HG03108 (cell line): ENCODE data around the gene ERF.

ENCODE experiments used
- ATAC-seq: cut with Tn5 transposase; IDR thresholded peaks from one replicate; pipeline ENCODE4 v1.9.1; 2021; ENCODE audit warnings: moderate library complexity; ENCODE audit not compliant: unreplicated experiment

The ERF gene

GRCh38 chr19:42217520-42218437 lies 37.1 kb downstream of the ERF start, which contains the start of gene DEDD2:
Gene DEDD2 (minus strand): TSS chr19:42217677. CDS start chr19:42217007, 670 bp downstream.
- ATAC-seq, result peak; percentile 61

DNA sequence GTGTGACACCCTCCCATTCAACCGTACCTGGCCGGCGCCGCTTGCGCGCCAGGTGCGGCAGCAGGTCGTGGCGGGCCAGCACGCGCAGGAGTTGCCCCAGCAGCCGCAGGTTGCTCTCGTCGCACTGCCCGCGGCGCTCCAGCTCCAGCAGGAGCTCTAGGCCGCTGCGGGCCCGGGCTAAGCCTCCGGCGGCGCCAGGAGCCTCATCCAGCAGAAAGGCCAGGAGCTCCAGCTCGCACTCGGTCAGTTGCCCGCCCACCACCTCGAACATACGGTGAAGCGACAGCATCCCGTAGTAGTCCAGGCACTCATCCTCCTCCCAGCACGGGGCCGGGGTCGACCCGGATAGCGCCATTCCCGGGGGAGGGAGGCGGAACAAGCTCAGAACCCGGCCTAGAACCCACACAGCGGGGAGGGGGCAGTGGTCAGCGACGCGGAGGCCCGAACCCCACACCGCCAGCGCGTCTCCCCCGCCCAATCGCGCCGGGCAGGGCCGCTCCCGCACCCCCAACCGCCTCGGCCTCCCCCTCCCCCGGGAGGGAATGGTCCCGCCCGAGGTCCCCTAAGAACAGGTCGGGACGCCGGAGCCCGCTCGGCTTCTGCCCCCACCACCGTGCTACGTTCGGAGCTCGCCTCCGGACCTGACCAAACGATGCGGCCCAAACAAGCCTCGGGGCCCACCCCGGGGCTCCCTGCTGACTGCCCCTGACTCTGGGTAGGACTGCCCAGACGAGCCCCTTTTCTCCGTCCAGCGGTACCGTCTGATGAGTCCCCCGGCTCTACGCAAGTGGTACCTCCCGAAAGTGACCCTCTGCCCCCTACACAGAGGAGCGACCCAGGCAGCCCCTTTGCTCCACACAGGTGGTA lies 38.0 kb downstream of the ERF start:
- peak; percentile 3 for ATAC-seq

GRCh38 chr19:42214810-42215485 lies 40.0 kb downstream of the ERF start:
- no peak for ATAC-seq

GRCh38 chr19:42212886-42213285 lies 42.0 kb downstream of the ERF start:
- no peak for ATAC-seq

- no peak for ATAC-seq
These were observed 46.3 kb downstream of the ERF start for GRCh38 chr19:42208612-42209011.

DNA sequence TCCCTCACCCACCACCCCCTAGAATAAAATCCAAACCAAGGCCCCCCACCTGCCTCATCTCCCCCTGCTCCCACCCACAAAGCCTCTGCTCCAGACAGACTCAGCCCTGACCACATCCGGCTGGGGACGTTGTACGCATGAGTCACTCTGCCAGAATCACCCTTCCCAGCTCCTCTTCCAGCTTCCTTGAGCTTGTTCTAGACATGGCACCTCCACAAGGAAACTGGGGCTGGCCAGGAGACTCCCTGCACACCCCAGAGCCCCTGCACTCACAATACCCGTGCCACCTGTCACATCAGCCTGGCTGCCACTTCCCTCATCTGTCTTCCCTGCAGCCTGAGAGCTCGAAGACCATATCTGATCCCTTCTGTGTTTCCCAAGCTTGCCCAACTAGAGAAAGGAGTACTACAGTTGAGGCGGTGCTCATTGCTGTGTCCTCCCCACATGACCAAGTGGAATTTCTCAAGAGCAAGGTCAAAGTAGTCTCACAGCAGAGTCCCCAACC lies 47.1 kb downstream of the ERF start:
- ATAC-seq, result no peak

DNA sequence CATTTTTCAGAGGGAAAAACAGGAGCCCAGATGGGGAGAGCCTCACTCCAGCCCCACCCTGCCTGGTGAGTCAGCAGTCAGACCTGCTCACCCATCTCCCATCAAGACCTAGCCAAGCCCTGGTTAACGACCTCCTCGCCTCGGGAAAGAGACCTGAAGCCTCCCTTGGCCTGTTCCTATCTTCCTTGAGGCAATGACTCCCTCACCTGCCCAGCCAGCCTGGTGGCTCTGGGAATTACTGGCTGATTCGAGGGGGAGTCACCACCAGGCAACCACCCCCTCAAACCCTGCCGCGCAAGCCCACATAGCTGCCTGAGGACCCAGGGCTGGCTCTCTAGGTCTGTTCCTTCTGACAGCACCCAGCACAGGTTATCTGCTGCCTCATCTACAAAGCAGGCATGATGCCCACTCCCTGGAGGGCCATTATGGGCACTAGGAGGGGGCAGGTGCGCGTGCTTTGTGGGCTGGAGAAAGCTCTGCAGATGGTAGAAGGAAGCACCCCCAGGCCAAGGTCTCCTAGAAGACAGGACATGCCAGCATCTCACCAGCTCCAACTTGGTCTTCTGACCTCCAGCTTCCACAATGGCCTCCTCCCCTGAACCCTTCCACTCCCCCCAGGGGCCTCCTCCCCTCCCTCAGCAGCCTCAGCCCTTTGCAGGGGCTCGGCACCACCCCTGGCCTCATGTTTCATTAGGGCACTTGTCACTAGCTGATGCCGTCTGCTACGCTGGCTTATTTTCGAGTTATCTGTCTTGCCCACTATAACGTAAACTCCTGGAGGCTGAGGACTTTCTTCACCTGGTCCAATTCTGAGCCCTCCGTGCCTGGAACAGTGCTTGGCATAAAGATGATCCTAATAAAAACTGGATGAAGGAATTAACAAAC lies 47.8 kb downstream of the ERF start:
- no peak for ATAC-seq

- no peak for ATAC-seq
These were observed 50.3 kb downstream of the ERF start for GRCh38 chr19:42204664-42205063.

- no peak for ATAC-seq
These were observed 51.2 kb downstream of the ERF start for GRCh38 chr19:42203700-42204099.

GRCh38 chr19:42202290-42202880 lies 52.5 kb downstream of the ERF start:
- ATAC-seq, result no peak

DNA sequence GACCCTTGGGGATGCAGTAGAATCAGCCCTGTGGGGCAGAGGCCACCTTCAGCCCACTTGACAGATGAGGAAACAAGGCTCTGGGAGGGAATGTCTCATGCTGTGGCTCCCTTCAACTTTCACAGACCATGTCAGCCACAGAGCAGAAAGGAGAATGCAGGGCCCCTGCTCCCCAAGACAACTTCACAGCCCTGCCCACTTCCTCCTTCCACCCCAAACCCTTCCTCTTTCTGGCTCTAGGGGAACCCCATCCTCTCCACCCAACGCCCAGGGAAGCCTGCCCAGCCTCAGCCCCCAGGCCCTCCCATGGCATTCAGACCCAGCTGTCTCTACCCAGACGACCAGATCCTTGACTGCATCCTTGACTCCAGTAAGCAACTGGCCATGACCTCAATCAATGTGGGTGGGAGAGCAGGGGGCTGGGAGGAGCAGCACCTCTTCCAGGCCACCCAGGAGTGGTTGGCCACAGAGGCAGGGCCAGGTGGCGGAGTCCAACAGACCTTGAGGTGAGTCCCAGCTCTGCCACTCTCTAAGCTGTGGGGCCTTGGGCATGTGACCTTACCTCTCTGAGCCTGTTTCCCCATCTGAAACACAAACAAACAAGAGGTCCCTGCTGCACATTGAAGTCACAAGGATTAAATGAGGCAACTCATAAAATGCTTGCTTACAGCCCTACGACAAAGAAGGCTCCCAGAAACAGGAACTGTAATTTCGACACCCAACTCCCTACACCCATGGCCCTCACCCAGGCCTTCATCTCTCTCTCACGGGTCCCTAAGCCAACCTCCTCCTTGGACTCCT lies 53.2 kb downstream of the ERF start:
- ATAC-seq, result no peak

DNA sequence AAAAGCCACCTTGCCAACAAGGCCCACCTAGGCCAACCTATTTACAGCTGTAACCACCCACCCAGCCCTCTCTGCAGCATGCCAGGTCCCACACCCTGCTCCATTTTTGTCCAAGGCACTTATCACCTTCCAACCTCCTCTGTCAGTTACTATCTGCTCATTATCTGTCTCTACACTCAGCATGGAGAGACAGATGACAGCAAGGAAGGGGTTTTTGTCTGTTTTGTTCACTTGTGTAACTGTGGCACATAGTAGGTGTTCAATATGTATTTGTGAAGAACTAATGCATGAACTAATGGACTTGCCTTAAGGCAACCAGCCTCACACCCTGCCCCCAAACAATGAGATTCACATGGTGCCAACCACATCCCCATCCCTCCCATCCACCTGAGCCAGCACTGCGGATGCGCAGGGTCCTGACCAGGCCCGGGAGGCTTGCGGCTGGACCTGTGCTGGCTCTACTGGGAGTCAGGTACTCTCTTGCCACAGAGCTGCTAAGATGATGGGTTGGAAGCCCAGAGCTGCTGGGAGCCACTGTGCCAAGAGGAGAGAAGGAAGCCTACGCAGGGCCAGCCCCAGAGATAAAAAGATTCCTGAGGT lies 54.7 kb downstream of the ERF start:
- no peak for ATAC-seq

- peak; percentile 37 for ATAC-seq
These were observed 55.4 kb downstream of the ERF start for GRCh38 chr19:42199440-42200115.

DNA sequence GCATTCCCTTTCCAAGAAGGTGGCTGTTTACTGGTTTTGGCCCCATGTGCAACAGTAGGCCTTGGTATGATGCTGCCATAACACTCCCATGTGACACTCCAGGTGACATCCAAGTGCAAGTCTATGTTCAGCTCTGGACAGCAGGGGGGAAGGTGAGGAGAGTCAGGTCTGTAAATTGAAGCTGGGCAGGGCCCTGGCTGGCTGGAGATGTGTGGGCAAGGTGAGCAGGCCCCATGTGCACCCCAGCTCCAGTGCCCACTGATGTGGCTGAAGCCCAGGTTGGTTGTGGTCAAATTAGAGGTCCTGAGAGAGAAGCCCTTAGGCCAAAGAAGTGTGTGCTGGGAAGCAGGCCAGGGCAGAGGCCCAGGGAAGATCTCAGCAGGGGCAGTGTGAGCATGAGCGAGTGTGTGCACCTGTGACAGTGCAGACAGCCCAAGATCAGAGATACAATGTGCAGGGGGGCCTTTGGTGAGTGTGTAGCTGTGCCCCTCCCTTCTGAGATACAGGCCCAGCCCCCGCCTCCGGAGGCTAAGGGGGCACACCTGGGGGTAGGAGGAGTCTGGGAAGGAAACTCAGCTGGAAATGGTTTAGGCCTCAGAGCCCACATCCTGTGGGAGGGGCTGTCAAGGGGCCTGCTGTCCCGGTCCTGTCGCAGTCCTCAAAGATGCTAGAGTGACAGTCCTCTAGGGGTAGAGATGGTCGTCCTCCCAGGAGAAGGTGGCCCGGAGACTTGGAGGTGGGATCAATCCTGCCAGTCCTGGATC lies 56.1 kb downstream of the ERF start:
- ATAC-seq, result peak; percentile 52
